Fibroblast of skin of right quadriceps (primary cell): ENCODE results near the gene RPRML.
"Not testable (repeated sequence)": the region's sequence is repeated elsewhere in the genome, so short reads cannot be mapped to it uniquely, and the experiment has no call there.

Source experiments
- DNase-seq: peaks from one replicate; pipeline ENCODE4 v3.0.0-alpha.2; 2013

Gene RPRML

DNA sequence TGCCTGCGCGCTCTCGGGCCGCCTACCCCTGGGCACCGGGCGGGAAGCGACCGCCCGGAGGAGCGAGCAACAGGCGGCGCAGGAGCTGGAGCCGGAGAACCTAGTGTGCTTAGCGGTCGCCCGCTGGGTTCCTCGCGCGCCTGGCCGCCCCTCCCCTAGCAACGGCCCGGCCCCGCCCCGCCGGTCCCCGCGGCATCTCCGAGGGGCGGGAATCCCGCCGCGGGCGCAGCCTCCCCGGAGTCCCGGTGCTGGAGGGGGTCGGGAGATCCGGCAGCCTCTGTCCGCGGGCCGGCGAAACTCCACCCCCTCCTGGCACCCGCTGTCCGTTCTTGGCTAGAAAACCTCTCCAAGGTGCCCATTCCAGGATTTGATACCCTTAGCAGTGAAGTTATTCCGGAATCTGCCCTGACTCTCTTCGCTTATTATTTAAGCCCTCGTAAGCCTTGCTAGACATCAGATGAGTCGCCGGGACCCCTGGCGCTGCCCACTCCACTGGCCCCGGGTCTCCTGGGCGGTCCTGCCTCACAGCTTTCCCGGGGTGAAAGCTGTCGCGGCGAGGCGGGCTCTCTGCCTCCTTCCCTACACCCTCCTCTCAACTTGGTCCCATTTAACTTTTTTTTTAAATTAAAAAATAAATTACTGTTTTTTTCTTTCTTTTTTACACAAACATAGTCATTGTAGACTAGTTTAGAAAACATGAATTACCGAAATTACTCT, at the start of gene RPRML:
Gene RPRML, minus strand, starts transcription at position 107 of the 717 bp plus-strand sequence. CDS start 246 bp downstream, outside the sequence.
- peak; percentile 13 for DNase-seq

DNA sequence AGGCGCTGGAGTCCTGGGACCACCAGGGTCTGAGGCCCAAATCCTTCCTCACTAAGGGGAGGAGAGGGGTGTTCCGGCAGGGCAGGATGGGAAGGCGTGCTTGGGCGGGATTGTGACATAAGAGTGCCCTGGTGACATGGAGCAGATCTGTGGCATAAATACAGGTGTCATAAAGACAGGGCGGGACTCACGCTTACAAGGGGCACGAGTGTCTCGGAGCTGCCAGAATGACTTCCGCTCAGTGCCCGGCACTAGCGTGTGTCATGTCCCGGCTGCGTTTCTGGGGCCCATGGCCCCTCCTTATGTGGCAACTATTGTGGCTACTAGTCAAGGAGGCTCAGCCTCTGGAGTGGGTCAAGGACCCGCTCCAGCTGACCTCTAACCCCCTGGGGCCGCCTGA, 37.9 kb upstream of the RPRML start:
- DNase-seq, result not testable (repeated sequence)

DNA sequence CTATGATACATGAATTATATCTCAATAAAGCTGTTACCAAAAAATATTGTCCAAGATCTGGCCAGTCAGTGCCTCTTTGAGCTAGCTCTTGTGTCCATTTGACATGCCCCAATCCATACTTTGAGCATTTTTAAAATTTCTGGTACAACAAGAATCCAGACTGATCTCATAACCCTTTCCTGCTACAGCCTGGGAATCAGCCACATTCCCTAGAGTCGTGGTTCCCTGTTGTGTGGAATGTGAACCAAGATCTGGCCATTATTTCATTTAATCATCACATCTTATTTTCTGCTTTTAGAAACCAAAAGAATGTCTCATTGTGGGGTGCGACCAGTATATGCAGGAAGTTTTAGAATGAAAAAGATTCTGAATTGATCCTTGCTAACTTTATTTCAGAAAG, 34.3 kb upstream of the RPRML start:
- peak; percentile 79 for DNase-seq

DNA sequence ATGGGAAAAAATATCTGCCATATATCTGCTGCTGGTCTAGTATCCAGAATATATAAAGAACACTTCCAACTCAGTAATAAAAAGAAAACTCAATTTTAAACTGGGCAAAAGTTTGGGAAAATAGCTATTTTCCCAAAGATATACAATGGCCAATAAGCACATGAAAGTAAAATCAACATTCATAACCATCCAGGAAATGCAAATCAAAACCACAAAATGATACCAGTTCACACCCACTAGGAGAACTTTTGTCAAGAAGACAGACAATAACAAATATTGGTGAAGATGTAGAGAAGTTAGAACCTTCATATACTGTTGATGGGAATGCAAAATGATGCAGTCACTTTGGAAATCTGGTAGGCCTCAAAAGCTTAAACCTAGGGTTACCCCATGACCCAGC, 33.4 kb upstream of the RPRML start:
- no peak for DNase-seq

DNA sequence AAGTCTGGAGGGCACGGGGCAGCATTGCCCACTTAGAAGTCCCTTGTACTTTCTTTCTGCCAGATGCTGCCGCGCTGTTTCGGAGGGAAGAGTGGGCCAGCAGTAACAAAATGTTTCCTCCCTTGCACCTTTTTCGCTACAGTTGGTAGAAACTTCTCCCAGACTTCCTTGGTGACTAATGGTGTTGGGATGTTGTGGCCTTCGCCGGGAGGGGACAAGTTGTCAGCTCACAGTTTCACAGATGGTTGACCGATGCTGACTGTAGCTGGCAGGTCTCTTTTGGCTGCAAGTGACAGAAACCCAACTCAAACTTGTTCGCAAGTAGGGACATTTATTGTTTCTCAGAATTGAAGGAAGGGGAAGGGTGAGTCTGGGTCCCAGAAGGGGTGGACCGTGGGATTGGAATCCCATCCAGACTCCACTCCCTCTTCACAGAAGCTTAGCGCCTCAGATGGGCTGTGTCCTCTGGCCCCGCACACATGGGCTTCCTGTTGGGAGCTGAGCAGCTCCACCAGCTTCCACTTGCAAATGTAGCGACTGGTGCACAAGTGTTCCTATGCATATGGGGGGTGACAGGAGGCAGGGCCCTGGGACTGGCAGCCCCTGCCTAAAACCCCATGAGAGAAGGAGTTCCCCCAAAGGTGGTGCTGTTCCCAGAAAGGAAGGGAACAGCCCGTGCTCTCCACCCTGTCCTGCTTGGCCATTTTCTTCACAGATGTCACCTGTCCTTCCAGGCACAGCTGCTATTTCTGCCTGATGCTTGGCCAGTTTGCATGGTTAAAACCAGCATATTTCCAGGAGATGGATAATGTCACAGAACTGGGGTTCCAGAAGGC, 30.9 kb upstream of the RPRML start:
- DNase-seq, result no peak

DNA sequence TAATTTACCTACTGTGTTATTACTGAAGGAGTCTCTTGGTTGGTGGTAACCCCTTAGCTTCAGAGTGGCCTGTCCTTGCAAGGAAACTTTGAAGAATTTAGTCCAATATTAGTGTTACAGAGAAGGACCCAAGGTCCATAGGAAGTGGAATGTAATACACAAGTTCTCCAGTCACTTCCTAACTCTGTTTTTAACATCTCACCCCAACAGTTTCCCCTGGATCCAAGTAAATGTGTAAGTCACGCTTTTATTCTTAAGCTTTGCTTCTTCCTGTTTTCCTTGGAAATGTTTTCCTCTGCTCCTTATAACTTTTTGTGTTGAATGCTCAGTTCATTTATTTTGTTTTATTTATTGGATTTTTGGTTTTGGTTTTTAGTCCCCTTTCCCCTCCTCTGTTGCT, 25.9 kb upstream of the RPRML start:
- DNase-seq, result no peak

DNA sequence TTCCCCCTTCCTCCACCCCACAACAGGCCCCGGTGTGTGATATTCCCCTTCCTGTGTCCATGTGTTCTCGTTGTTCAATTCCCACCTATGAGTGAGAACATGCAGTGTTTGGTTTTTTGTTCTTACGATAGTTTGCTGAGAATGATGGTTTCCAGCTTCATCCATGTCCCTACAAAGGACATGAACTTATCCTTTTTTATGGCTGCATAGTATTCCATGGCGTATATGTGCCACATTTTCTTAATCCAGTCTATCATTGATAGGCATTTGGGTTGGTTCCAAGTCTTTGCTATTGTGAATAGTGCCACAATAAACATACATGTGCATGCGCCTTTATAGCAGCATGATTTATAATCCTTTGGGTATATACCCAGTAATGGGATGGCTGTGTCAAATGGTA, 24.8 kb upstream of the RPRML start:
- not testable (repeated sequence) for DNase-seq

DNA sequence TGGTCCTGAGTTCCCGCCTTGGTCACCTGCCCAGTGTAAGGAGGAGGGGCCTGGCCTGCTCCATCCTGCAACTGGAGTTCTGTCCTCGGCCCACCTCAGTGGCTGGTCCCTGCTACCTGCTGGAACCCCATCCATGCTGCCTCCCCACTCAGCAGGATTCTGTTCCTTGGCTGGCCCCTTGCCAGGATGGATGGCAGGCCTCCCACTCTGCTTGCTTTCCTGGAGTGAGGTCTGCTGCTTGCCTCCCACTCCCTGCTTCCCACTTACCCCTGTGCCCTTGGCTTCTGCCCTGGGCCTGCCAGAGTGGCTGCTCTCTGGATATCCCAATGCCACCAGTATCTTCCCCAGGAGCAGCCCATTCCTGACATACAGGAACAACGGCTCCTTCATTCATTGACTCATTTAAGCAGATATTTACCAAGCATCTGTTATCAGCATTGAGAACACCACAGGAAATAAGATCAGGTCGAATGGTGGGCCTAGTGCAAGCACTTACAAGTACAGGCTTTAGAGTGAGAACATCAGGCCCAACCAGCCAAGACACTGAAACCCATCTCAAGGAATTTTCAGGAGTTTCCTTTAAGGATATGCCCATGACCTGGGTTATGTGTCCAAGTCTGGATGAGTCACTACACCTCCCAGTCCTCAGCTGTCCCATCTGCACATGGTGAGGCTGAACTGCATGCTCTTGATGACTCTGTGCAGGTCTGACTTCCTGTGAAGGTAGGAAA, 17.0 kb upstream of the RPRML start:
- peak; percentile 27 for DNase-seq

DNA sequence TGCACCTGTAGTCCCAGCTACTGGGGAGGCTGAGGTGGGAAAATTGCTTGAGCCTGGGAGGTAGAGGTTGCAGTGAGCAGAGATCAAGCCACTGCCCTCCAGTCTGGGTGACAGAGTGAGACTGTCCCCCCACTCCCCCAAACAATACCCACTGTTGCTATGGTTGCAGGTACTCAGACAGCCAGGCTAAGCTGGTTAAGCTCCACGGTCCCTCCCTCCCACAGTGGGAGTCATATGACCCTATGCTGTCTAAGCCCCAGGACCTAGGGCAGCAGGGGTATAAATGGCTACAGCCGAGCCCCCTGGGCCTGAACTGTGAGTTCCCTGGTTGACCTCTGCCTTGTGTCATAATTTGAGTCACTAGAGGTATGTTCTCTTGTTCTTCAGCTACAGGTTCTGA, 15.9 kb upstream of the RPRML start:
- DNase-seq, result no peak

DNA sequence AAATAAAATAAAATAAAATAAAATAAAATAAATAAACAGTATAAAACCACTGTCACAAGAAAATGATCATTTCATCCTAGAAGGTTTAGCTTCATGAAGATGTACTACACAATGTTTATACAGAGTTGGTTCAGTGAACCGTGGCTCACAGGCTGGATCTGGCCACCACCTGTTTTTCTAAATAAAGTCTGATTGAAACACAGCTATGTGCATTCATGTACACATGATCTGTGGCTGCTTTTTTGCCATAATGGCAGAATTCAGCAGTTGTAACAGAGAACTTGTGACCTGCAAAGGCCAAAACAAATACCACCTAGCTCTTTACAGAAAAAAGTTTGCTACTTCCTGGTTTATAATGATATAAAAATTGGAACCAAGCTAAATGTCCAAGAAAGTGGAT, 12.6 kb upstream of the RPRML start:
- DNase-seq, result no peak

DNA sequence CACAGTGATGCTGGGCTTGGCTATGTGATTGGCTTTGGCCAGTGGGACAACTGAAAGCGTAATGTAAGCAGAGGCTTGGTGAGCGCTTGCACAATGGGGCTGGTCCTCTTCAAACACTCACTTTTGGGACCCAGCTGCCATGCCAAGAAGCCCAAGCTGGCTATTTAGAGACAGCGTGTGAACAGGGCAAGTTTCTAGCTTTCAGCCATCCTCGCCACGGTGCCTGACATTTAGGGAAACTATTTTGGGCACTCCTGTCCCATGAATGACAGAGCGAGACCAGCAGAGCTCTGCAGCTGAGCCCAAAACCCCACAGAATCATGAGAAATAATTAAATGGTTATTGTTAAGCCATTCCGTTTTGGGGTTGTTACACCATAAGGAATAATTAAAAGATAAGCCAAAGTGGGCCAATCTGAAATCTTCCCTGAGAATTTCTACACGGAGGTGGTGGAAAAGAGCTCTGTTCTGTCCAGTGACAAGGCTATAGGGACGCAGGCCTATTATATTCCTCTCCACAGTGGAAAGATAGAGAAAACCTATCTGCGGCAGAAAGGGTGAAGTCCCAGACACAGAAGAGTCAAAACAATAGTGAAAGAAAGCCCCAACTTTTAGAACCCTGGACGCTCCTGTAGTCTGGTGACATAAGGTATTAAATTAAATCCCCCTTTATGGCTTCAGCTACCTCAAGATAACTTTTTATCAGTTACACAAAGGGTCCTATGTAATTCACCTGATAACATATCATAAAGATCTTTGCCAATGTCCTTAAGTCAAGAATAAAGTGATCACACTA, 10.8 kb upstream of the RPRML start:
- no peak for DNase-seq

DNA sequence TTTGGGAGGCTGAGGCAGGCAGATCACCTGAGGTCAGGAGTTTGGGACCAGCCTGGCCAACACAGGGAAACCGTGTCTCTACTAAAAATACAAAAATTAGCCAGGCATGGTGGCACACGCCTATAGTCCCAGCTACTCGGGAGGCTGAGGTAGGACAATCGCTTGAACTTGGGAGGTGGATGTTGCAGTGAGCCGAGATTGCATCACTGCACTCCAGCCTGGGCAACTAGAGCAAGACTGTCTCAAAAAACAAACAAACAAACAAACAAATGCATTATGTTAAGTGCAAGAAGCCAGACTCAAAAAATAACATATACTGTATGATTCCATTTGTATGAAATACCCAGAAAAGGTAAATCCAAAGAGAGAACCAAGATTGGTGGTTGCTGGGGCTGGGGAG, 8.9 kb upstream of the RPRML start:
- not testable (repeated sequence) for DNase-seq

DNA sequence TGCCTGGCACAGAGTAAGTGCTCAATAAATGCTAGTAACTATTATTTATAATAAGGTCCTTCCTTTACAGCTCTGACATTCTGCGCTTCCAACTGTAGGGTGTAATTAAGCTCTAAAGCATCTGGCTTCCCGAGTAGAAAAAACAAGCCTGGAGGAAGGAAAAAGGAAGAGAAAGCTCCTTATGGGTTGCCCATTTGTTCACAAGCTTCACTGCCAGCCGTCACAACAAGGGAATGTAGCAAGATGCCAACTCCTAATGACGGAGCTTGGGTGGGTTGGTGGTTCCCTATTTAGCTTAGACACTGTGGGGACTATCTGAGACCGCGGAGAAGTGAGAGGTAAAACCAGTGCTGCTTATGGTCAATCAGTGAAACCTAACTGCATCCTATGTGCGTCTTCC, 7.3 kb upstream of the RPRML start:
- no peak for DNase-seq

DNA sequence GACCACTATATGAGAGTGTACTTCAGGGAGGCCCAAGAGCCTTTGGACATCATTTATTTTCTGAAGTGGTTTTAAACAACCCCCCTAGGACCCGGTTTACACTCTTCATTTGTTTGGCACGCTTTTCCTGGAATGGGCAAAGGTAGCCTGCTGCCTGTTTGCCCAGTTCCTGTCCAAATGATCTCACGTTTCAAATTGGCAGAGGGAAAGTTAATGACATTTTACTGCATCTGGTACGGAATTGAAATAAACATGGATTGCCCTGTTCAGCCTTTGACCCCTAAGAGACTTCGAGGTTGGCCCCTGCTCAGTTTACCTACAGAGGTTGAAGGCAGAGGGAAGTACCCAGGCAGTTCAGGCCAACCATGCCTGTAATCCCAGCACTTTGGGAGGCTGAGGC, 5.8 kb upstream of the RPRML start:
- no peak for DNase-seq

DNA sequence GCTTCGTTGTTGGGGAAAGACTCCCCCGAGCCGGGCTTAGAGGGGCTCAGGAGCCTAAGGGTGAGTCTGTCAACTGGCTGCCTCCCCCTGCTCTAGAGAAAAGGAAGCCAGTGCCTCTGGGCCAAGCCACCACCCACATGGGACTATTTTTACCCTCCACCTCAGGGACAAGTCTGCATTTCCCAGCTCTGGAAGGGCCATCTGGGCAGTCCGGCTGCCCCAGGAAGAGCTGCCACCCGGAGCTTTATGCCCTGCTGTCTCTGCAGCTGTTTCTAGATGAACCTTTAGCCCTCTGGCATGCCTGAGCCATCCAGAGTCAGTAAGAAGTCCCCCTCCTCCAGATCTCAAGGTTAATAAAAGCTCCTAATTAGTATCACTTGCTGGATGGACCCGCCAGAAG, 5.3 kb upstream of the RPRML start:
- DNase-seq, result no peak

DNA sequence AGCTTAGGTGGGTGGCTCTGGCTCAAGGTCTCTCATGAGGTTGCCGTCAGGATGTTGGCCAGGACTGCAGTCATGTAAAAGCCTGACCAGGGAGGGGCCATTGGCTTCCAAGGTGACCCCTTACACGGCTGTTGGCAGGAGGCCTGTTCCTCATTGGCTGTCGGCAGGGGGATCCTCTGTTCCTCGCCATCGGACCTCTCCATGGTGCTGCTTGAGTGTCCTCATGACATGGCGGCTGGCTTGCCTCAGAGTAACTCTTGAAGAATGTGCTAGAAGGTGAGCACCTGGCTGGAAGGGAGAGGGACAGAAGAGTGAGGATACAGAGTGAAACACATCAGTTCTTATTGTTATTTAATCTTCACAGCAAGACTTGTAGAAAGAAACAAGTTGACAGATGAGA, 4.7 kb upstream of the RPRML start:
- DNase-seq, result no peak

DNA sequence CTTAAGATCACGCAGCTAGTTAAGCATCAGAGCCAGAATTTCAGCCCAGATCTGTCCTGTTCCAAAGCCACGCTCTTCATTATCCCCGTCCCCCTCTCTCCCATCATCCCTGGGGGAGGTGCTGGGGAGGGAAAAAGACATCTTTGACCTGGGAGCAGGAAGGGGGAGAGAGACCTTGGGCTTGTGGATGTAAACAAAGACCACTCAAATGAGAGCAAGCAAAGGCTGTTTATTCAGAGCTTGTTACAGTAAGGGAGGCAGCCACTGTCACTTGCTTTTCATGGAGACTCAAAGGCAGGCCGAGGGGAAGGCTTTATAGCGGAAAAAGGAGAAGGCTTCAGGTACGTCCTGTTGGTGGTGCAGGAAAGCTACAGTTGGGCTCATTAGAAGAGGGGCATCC, 3.5 kb upstream of the RPRML start:
- no peak for DNase-seq

DNA sequence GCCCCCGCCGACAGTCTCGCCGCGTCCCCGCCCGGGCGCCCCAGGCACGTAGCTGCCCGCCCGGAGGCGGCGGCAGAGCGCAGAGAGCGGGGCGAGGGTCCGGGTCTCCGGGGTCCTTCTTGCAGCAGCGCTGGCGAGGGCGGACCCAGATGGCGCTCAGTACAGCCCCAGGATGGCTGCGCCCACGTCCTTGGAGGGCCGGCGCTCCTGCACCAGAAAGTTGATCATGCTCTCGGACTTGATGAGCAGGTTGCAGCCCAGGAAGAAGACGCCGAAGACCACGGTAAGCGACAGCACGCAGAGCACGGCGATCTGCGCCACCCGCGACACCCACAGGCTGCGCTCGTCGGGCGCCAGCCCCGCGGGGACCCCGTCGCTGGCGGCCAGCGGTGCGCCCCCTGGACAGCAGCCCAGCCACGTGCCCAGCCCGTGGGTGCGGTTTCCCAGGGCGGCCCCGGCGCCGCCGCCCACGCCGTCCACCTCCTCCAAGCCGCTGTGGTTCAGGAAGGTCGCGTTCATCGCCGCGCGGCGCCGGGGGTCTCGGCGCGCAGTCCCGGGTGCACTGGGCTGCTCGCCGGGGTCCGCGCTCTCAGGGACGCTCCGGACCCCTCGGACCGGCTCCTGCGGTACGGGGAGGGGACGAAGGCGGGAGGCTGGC, 435 bp downstream of the RPRML start:
- DNase-seq, result no peak

DNA sequence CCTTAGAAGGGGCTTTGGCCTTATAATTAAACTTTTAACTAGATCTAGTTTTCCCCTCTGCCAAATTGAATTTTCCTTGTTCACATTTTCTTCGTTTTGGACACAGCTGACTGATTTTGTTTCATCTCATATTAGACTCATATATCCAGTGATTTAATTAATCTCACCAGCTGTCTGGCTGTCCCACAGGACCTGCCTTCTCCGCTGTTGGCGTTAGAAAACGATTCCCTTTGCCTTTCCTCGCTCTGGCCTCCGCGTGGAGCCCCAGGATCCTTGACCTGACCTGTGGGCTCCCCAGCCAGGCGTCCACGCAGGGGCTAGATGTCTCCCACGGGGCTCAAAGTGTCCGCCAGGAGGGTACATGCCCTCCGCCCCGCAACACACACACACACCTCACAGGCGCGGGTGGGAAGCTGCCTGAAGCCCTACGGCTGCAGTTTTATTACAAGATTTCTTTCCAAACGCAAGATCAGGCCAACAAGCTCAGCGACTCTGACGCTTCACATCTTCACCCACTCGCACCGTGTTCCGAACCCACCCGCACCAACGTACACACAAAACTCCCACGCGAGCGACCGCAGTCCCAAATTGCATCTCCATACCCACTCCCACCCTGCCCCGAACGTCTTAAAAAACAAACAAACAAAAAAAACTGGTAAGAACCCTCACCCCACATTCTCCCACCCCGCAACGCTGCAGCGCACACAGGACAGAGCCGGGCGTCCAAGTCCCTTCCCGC, 1.1 kb downstream of the RPRML start:
- no peak for DNase-seq

DNA sequence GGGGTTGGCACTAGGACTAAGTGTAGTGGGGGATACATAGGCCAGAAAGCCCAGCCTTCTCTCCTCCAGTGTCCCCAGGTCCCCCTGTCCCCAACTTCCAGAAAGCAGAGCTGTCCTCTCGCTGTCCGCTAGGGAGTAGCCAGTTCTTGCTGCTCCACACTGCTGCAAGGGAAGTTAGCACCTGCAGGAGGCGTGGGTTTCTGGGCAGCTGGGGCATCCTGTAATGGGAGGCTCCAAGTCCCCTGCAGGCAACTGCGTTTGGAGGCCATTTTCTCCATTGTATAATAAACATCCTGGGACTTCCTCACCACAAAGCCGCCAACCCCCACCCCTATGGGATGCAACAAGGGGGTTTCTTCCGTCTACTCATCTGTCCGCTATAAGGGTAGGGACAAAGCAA, 1.7 kb downstream of the RPRML start:
- peak; percentile 25 for DNase-seq

DNA sequence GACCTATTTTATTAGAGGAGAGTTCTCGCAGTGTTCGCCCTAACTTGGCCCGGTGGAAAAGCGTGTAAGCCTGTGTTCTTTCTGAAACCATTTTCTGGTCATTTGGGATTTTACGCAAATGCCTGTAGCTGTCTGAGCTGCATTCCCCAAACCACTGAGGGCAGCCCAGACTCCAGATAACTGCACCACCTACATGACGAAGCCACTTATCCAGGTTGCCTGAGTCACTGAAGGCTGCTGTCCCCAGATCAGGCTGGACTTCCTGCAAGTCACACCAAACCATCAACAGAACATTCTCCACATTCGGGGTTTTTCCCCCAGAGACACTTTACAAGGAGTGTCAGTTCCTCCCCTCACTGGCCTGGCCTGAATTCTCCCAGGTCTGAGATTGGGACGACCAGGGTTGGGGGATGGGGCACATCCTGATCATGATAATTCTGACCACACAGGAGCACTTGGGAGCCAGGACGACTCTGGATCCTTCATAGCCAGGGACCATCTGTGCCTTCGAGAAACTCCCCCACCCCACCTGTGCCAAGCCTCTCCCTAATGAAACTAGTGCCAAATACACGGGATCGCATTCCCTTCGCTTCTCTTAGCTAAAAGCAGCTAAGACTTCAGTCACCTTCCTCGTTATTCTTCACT, 2.3 kb downstream of the RPRML start:
- DNase-seq, result no peak
